GM23338 (cell line): ENCODE data around the gene STAT1. TPM values are rescaled to one million over a fixed set of nuclear protein-coding genes. Genes with fewer than 3 reads are reported as not detected.

Experiments
- ATAC-seq: fragments of 200-7000 bp; cut with Tn5 transposase; 3 replicates; pipeline ENCODE4 v1.9.1; 2020
- DNase-seq: peaks from one replicate; pipeline ENCODE4 v3.0.0-alpha.2; 2015; ENCODE audit warnings: low spot score
- H2AFZ ChIP-seq: fragments of 200-600 bp; sonication (generic); 2 replicates; pipeline ENCODE4 v1.8.0; 2016; ENCODE audit warnings: antibody characterized with exemption, mild to moderate bottlenecking, moderate library complexity
- H3F3A ChIP-seq: fragments of 200-600 bp; sonication (generic); replicated peaks from 2 replicates; pipeline ENCODE4 v1.8.0; 2017; ENCODE audit warnings: antibody characterized with exemption, mixed run types, low read depth
- H3K27ac ChIP-seq: fragments of 200-600 bp; sonication (generic); 2 replicates; pipeline ENCODE4 v1.6.1; 2016; ENCODE audit warnings: low read depth
- H3K27me3 ChIP-seq: fragments of 200-600 bp; sonication (generic); 2 replicates; pipeline ENCODE4 v1.8.0; 2016; ENCODE audit warnings: mild to moderate bottlenecking, mixed run types, moderate library complexity; ENCODE audit not compliant: insufficient read depth
- H3K36me3 ChIP-seq: fragments of 200-600 bp; sonication (generic); 2 replicates; pipeline ENCODE4 v1.8.0; 2016; ENCODE audit warnings: mild to moderate bottlenecking; ENCODE audit not compliant: insufficient read depth
- H3K4me1 ChIP-seq: fragments of 200-600 bp; sonication (generic); 2 replicates; pipeline ENCODE4 v1.8.0; 2016; ENCODE audit warnings: mild to moderate bottlenecking, moderate library complexity; ENCODE audit not compliant: insufficient read depth
- H3K4me2 ChIP-seq: fragments of 200-600 bp; sonication (generic); 2 replicates; pipeline ENCODE4 v1.7.1; 2017; ENCODE audit warnings: mixed run types
- H3K4me3 ChIP-seq: fragments of 200-600 bp; sonication (generic); 2 replicates; pipeline ENCODE4 v1.6.1; 2016; ENCODE audit warnings: mixed run types
- H3K79me2 ChIP-seq: fragments of 200-600 bp; sonication (generic); replicated peaks from 2 replicates; pipeline ENCODE4 v1.8.0; 2017; ENCODE audit warnings: mild to moderate bottlenecking; ENCODE audit not compliant: insufficient read depth
- H3K9me2 ChIP-seq: fragments of 200-600 bp; sonication (generic); 2 replicates; pipeline ENCODE4 v1.8.0; 2017; ENCODE audit not compliant: insufficient read depth
- H4K20me1 ChIP-seq: fragments of 200-600 bp; sonication (generic); replicated peaks from 2 replicates; pipeline ENCODE4 v1.8.0; 2017; ENCODE audit warnings: mild to moderate bottlenecking; ENCODE audit not compliant: insufficient read depth
- H3K27ac Mint-ChIP-seq: 2 replicates; pipeline ENCODE4 v1.8.0; 2020; ENCODE audit warnings: inconsistent platforms, mild to moderate bottlenecking, moderate library complexity, mixed read lengths
- H3K27me3 Mint-ChIP-seq: 3 replicates; pipeline ENCODE4 v1.8.0; 2022; ENCODE audit warnings: low read depth, mild to moderate bottlenecking, moderate library complexity, mixed read lengths, inconsistent platforms; ENCODE audit not compliant: insufficient read depth, poor library complexity
- H3K36me3 Mint-ChIP-seq: 3 replicates; pipeline ENCODE4 v1.8.0; 2021; ENCODE audit warnings: low read depth, mild to moderate bottlenecking, inconsistent platforms, moderate library complexity, mixed read lengths
- H3K4me1 Mint-ChIP-seq: 3 replicates; pipeline ENCODE4 v1.8.0; 2020; ENCODE audit warnings: mild to moderate bottlenecking, inconsistent platforms, mixed read lengths
- H3K4me3 Mint-ChIP-seq: 3 replicates; pipeline ENCODE4 v1.8.0; 2021; ENCODE audit warnings: moderate library complexity, mild to moderate bottlenecking, inconsistent platforms, mixed read lengths
- H3K9me3 Mint-ChIP-seq: 3 replicates; pipeline ENCODE4 v1.8.0; 2020; ENCODE audit warnings: moderate library complexity, mild to moderate bottlenecking, inconsistent platforms, mixed read lengths
- CREB1 ChIP-seq: fragments of 250-450 bp; sonication (Bioruptor Pico); IDR thresholded peaks from 2 replicates; pipeline ENCODE4 v1.5.0; 2020; ENCODE audit warnings: low read depth, mild to moderate bottlenecking, moderate library complexity
- CTCF ChIP-seq, 2 experiments: fragments of 200-600 bp in 1 of 2; sonication (generic) in 1 of 2; conservative IDR thresholded peaks; 2 replicates each; pipeline versions ENCODE4 v1.5.1 to v1.6.1; 2016 to 2017; ENCODE audit warnings: antibody characterized with exemption in 2 of 2, low read depth in 2 of 2, mild to moderate bottlenecking in 2 of 2, moderate library complexity in 1 of 2
- NANOG ChIP-seq: IDR thresholded peaks from 2 replicates; pipeline ENCODE4 v1.6.1; 2016; ENCODE audit warnings: antibody characterized with exemption, borderline replicate concordance
- REST ChIP-seq: IDR thresholded peaks from one replicate; pipeline ENCODE4 v1.6.1; 2018; ENCODE audit warnings: antibody characterized with exemption; ENCODE audit not compliant: unreplicated experiment
- ZNF114 ChIP-seq: fragments of 250-450 bp; sonication (Bioruptor Pico); IDR thresholded peaks from 2 replicates; pipeline ENCODE4 v1.5.0; 2020; ENCODE audit warnings: mild to moderate bottlenecking, moderate library complexity
- ZNF331 ChIP-seq: fragments of 250-450 bp; sonication (Bioruptor Pico); IDR thresholded peaks from 2 replicates; pipeline ENCODE4 v1.5.0; 2020; ENCODE audit warnings: low read depth, mild to moderate bottlenecking, moderate library complexity
- polyA plus RNA-seq: library from polyadenylated mRNA; unstranded; fragments of >200 nt; fragmentation: Nextera tagmentation; extraction: Ambion mirVana; gene quantifications from 2 replicates; pipeline ENCODE4 v1.2.1, GENCODE V29; 2016
- total RNA-seq: library from RNA; depleted of rRNA; stranded (reverse); fragments of >200 nt; shearing (Covaris generic); gene quantifications from 2 replicates; pipeline ENCODE4 v1.2.3, GENCODE V29; 2014

STAT1 gene
- total and polyA plus RNA-seq, 2 experiments from 2014 or later, result 15.1 to 47.4 TPM

- TF ChIP-seq REST, result no peak
- TF ChIP-seq CTCF (conservative IDR thresholded peaks at IDR 0.05; ENCODE audit: low read depth in 2 of 2), result no peak
Measured at GRCh38 chr2:191061381-191061980, 47.5 kb upstream of the STAT1 start (continued).

GRCh38 chr2:191059308-191059707 is 45.3 kb upstream of the STAT1 start:
- ATAC-seq (no peak), DNase-seq (no peak)
- no peak overlapping the region for H3K27ac Mint-ChIP-seq
- no peaks in the 10 kb centered on the region for H3K27me3 ChIP-seq
- no peaks in the 10 kb centered on the region for H3K9me2 ChIP-seq
- no peak overlapping the region; the same call in 1 of the 2 replicates for H2AFZ ChIP-seq
- no peak overlapping the region for H3K4me2 ChIP-seq
- no peaks in the 10 kb centered on the region for H3K9me3 Mint-ChIP-seq
- no peaks in the 10 kb centered on the region for H3K27me3 Mint-ChIP-seq
- H3K4me3 Mint-ChIP-seq, result no peak overlapping the region
- TF ChIP-seq NANOG (no peak), CTCF (conservative IDR thresholded peaks at IDR 0.05; ENCODE audit: low read depth in 2 of 2) (no peak), ZNF331 (CRISPR knock-in tag) (no peak), CREB1 (CRISPR knock-in tag) (no peak), ZNF114 (no peak)
- H3K27ac ChIP-seq, result no peak overlapping the region
- H3K4me1 ChIP-seq, result no peaks in the 10 kb centered on the region
- no peak overlapping the region for H3K4me3 ChIP-seq
- H3F3A ChIP-seq, result no peaks in the 10 kb centered on the region
- H3K36me3 Mint-ChIP-seq, result no peaks in the 10 kb centered on the region
- no peaks in the 10 kb centered on the region for H4K20me1 ChIP-seq
- H3K4me1 Mint-ChIP-seq, result no peaks in the 10 kb centered on the region
- H3K79me2 ChIP-seq, result no peaks in the 10 kb centered on the region
- H3K36me3 ChIP-seq, result no peaks in the 10 kb centered on the region
